Measurements from ENCODE around the gene DNAJC30.

The DNAJC30 gene

GRCh38 chr7:73707045-73707631 is 23.9 kb upstream of the DNAJC30 start:
- no peak for DNase-seq (ENCODE audit: low read depth)

- DNase-seq (ENCODE audit: low read depth): no peak
Measured at GRCh38 chr7:73706126-73707044, 23.1 kb upstream of the DNAJC30 start.

- no peak for DNase-seq (ENCODE audit: low read depth)
Measured at GRCh38 chr7:73705551-73705920, 22.3 kb upstream of the DNAJC30 start.

GRCh38 chr7:73704640-73705550 is 21.6 kb upstream of the DNAJC30 start:
- peak; percentile 67 for DNase-seq (ENCODE audit: low read depth)

- peak; percentile 39 for DNase-seq (ENCODE audit: low read depth)
Measured at GRCh38 chr7:73703757-73704639, 20.7 kb upstream of the DNAJC30 start.

GRCh38 chr7:73703225-73703624 is 20.0 kb upstream of the DNAJC30 start:
- DNase-seq (ENCODE audit: low read depth): no peak

- no peak for DNase-seq (ENCODE audit: low read depth)
Measured at GRCh38 chr7:73702665-73703064, 19.4 kb upstream of the DNAJC30 start.

GRCh38 chr7:73702226-73702625 is 19.0 kb upstream of the DNAJC30 start:
- DNase-seq (ENCODE audit: low read depth): no peak

GRCh38 chr7:73701357-73701995 is 18.2 kb upstream of the DNAJC30 start:
- DNase-seq (ENCODE audit: low read depth): peak; percentile 68

GRCh38 chr7:73700581-73701134 is 17.4 kb upstream of the DNAJC30 start:
- no peak for DNase-seq (ENCODE audit: low read depth)

GRCh38 chr7:73700069-73700423 is 16.8 kb upstream of the DNAJC30 start:
- DNase-seq (ENCODE audit: low read depth): no peak

GRCh38 chr7:73699370-73700068 is 16.3 kb upstream of the DNAJC30 start:
- DNase-seq (ENCODE audit: low read depth): no peak

GRCh38 chr7:73698410-73698809 is 15.2 kb upstream of the DNAJC30 start:
- DNase-seq (ENCODE audit: low read depth): no peak

- DNase-seq (ENCODE audit: low read depth): no peak
Measured at GRCh38 chr7:73696372-73696771, 13.1 kb upstream of the DNAJC30 start.

- DNase-seq (ENCODE audit: low read depth): no peak
Measured at GRCh38 chr7:73690646-73691045, 7.4 kb upstream of the DNAJC30 start.

- no peak for DNase-seq (ENCODE audit: low read depth)
Measured at GRCh38 chr7:73688288-73688687, 5.0 kb upstream of the DNAJC30 start.

GRCh38 chr7:73685311-73685710 is 2.1 kb upstream of the DNAJC30 start:
- DNase-seq (ENCODE audit: low read depth): no peak

GRCh38 chr7:73683788-73684693 is 788 bp upstream of the DNAJC30 start:
- DNase-seq (ENCODE audit: low read depth): no peak

- no peak for DNase-seq (ENCODE audit: low read depth)
Measured at GRCh38 chr7:73682745-73683055, 553 bp downstream of the DNAJC30 start.

All from fibroblast of gingiva (primary cell).